GM19043 (cell line): ENCODE data around the gene GOLGA6D.
"Not testable (repeated sequence)": the region's sequence is repeated elsewhere in the genome, so short reads cannot be mapped to it uniquely, and the experiment has no call there.

Experiments
- ATAC-seq: cut with Tn5 transposase; IDR thresholded peaks from one replicate; pipeline ENCODE4 v1.9.1; 2021; ENCODE audit warnings: low read depth; ENCODE audit not compliant: unreplicated experiment

The GOLGA6D gene

GRCh38 chr15:75275617-75276016 lies 7.0 kb upstream of the GOLGA6D start:
- ATAC-seq: not testable (repeated sequence)

GRCh38 chr15:75278497-75278896 lies 4.1 kb upstream of the GOLGA6D start:
- not testable (repeated sequence) for ATAC-seq

- not testable (repeated sequence) for ATAC-seq
Observed at GRCh38 chr15:75284152-75284551, 1.5 kb downstream of the GOLGA6D start.

- not testable (repeated sequence) for ATAC-seq
Observed at GRCh38 chr15:75293660-75294059, 11.0 kb downstream of the GOLGA6D start.

- ATAC-seq: not testable (repeated sequence)
Observed at GRCh38 chr15:75298541-75299310, 16.1 kb downstream of the GOLGA6D start.

- ATAC-seq: not testable (repeated sequence)
Observed at GRCh38 chr15:75299311-75299688, 16.7 kb downstream of the GOLGA6D start.

- ATAC-seq: not testable (repeated sequence)
Observed at GRCh38 chr15:75300026-75300425, 17.4 kb downstream of the GOLGA6D start.

GRCh38 chr15:75302318-75302717 lies 19.7 kb downstream of the GOLGA6D start:
- ATAC-seq: no peak

GRCh38 chr15:75302753-75303152 lies 20.1 kb downstream of the GOLGA6D start:
- ATAC-seq: not testable (repeated sequence)

GRCh38 chr15:75306188-75306587 lies 23.6 kb downstream of the GOLGA6D start:
- no peak for ATAC-seq

GRCh38 chr15:75307778-75308390 lies 25.2 kb downstream of the GOLGA6D start:
- ATAC-seq: no peak

GRCh38 chr15:75309711-75310110 lies 27.1 kb downstream of the GOLGA6D start:
- no peak for ATAC-seq

- ATAC-seq: not testable (repeated sequence)
Observed at GRCh38 chr15:75312548-75312947, 29.9 kb downstream of the GOLGA6D start.

- ATAC-seq: no peak
Observed at GRCh38 chr15:75313116-75313845, 30.6 kb downstream of the GOLGA6D start.

GRCh38 chr15:75314552-75315290 lies 32.1 kb downstream of the GOLGA6D start:
- ATAC-seq: no peak

- ATAC-seq: not testable (repeated sequence)
Observed at GRCh38 chr15:75319231-75319897, 36.7 kb downstream of the GOLGA6D start.

- ATAC-seq: no peak
Observed at GRCh38 chr15:75321711-75322110, 39.1 kb downstream of the GOLGA6D start.

- no peak for ATAC-seq
Observed at GRCh38 chr15:75325922-75326321, 43.3 kb downstream of the GOLGA6D start.

- no peak for ATAC-seq
Observed at GRCh38 chr15:75327005-75327404, 44.4 kb downstream of the GOLGA6D start.

- no peak for ATAC-seq
Observed at GRCh38 chr15:75327491-75327890, 44.9 kb downstream of the GOLGA6D start.
